GM12878 (cell line): Measurements from ENCODE around the gene SLC4A1. TPM values are rescaled to one million over a fixed set of nuclear protein-coding genes. Genes with fewer than 3 reads are reported as not detected.

Experiments
- ATAC-seq: fragments of 200-7000 bp; cut with Tn5 transposase; 3 replicates; pipeline ENCODE4 v1.9.1; 2020; ENCODE audit warnings: mild to moderate bottlenecking, moderate library complexity
- BruUV-seq: library from RNA; stranded (reverse); fragments of 400-500 nt; replicated peaks from 2 replicates; lab custom pipeline; 2021; lab: Mats Ljungman, UMichigan
- CTCF ChIA-PET: fragments of 300-600 bp; sonication (Branson Sonifier 250); formaldehyde crosslinking; extraction: SDS; loops from one replicate; lab custom pipeline; 2021; ENCODE audit warnings: inconsistent platforms; lab: Yijun Ruan, JAX
- POLR2A ChIA-PET: fragments of 350-600 bp; formaldehyde crosslinking; extraction: SDS; loops from one replicate; lab custom pipeline; 2021; ENCODE audit warnings: inconsistent platforms; lab: Charles Lee
- RAD21 ChIA-PET: fragments of 300-600 bp; sonication (Branson Sonifier 250); formaldehyde crosslinking; loops from one replicate; lab custom pipeline; 2023; ENCODE audit warnings: antibody characterized with exemption; ENCODE audit not compliant: unreplicated experiment; lab: Charles Lee
- SMC1A ChIA-PET: fragments of 300-600 bp; sonication (Branson Sonifier 250); formaldehyde crosslinking; loops from one replicate; lab custom pipeline; 2023; ENCODE audit not compliant: unreplicated experiment, uncharacterized antibody; lab: Charles Lee
- DNase-seq: peaks from one replicate; pipeline ENCODE4 v3.0.0-alpha.2; 2011; ENCODE audit warnings: low read depth, low spot score
- FAIRE-seq: peaks from 3 replicates; lab custom pipeline; 2011; peaks lifted over from hg19 to GRCh38; lab: Jason Lieb, UNC
- H2AFZ ChIP-seq: 2 replicates; pipeline ENCODE4 v1.6.0; 2011; ENCODE audit warnings: low read depth, low read length, control low read depth; ENCODE audit not compliant: control insufficient read depth
- H3K27ac ChIP-seq: 2 replicates; pipeline ENCODE4 v1.5.1; 2011; ENCODE audit warnings: control low read depth; ENCODE audit not compliant: control insufficient read depth, insufficient read depth
- H3K27me3 ChIP-seq, 2 experiments: replicated peaks in 1 of 2; 2 replicates each; pipeline versions ENCODE4 v1.6.0 to v1.6.1; 2011; ENCODE audit warnings: low read length in 1 of 2; ENCODE audit not compliant: control insufficient read depth in 2 of 2, insufficient read depth in 2 of 2
- H3K36me3 ChIP-seq, 2 experiments: 2 replicates each; pipeline ENCODE4 v1.5.1; 2011; ENCODE audit warnings: low read length in 1 of 2; ENCODE audit not compliant: control insufficient read depth in 2 of 2, insufficient read depth in 2 of 2
- H3K4me1 ChIP-seq: 2 replicates; pipeline ENCODE4 v1.6.1; 2011; ENCODE audit warnings: mild to moderate bottlenecking, low read length, moderate library complexity, mixed read lengths; ENCODE audit not compliant: control insufficient read depth, insufficient read depth
- H3K4me2 ChIP-seq: 2 replicates; pipeline ENCODE4 v1.6.0; 2011; ENCODE audit warnings: control low read depth; ENCODE audit not compliant: control insufficient read depth, insufficient read depth
- H3K4me3 ChIP-seq: fragments of 200-600 bp; sonication (generic); 2 replicates; pipeline ENCODE4 v1.5.1; 2016
- H3K79me2 ChIP-seq: 2 replicates; pipeline ENCODE4 v1.6.0; 2011; ENCODE audit warnings: low read length; ENCODE audit not compliant: control insufficient read depth, insufficient read depth
- H3K9ac ChIP-seq: 2 replicates; pipeline ENCODE4 v1.8.0; 2011; ENCODE audit warnings: low read length, control low read depth, mixed read lengths; ENCODE audit not compliant: control insufficient read depth, insufficient read depth
- H3K9me3 ChIP-seq: replicated peaks from 3 replicates; pipeline ENCODE4 v1.5.1; 2011; ENCODE audit warnings: mild to moderate bottlenecking, low read length; ENCODE audit not compliant: control insufficient read depth, insufficient read depth
- H4K20me1 ChIP-seq: 2 replicates; pipeline ENCODE4 v1.6.0; 2011; ENCODE audit not compliant: control insufficient read depth, insufficient read depth
- CTCF ChIP-seq, 3 experiments: IDR thresholded peaks in 2 of 3; conservative IDR thresholded peaks in 1 of 3; 2 replicates each; pipeline ENCODE4 v1.5.1; 2011; ENCODE audit warnings: low read depth in 3 of 3, low read length in 3 of 3, mild to moderate bottlenecking in 3 of 3, control low read depth in 2 of 3, moderate library complexity in 2 of 3, inconsistent platforms in 1 of 3, mixed read lengths in 1 of 3; ENCODE audit not compliant: control insufficient read depth in 2 of 3, insufficient read depth in 1 of 3; ENCODE audit errors: extremely low read depth in 1 of 3
- EGR1 ChIP-seq, 2 experiments: IDR thresholded peaks; 1 replicate in 1 of 2; 2 replicates in 1 of 2; pipeline ENCODE4 v1.6.1; 2011 to 2012; ENCODE audit warnings: low read depth in 2 of 2, low read length in 2 of 2, borderline replicate concordance in 1 of 2, mild to moderate bottlenecking in 1 of 2, moderate library complexity in 1 of 2
- ELK1 ChIP-seq: IDR thresholded peaks from 2 replicates; pipeline ENCODE4 v1.6.1; 2012; ENCODE audit warnings: low read depth, low read length, improper control_type of control experiment
- IKZF2 ChIP-seq, 2 experiments: fragments of 450-650 bp; IDR thresholded peaks; 2 replicates each; pipeline ENCODE4 v1.6.1; 2017; ENCODE audit warnings: mild to moderate bottlenecking in 2 of 2, moderate library complexity in 2 of 2
- KLF5 ChIP-seq: fragments of 450-650 bp; IDR thresholded peaks from 2 replicates; pipeline ENCODE4 v1.6.1; 2014; ENCODE audit warnings: mild to moderate bottlenecking; ENCODE audit not compliant: partially characterized antibody
- LARP7 ChIP-seq: fragments of 450-650 bp; IDR thresholded peaks from 2 replicates; pipeline ENCODE4 v1.6.1; 2017; ENCODE audit warnings: mild to moderate bottlenecking
- MAX ChIP-seq: IDR thresholded peaks from 2 replicates; pipeline ENCODE4 v1.6.1; 2012; ENCODE audit warnings: low read depth, low read length, improper control_type of control experiment
- PML ChIP-seq: IDR thresholded peaks from 2 replicates; pipeline ENCODE4 v1.6.1; 2012; ENCODE audit warnings: low read length, inconsistent platforms
- POU2F2 ChIP-seq: IDR thresholded peaks from 3 replicates; pipeline ENCODE4 v1.6.1; 2011; ENCODE audit warnings: low read depth, mild to moderate bottlenecking, low read length, borderline replicate concordance
- REST ChIP-seq: IDR thresholded peaks from 2 replicates; pipeline ENCODE4 v1.6.1; 2012; ENCODE audit warnings: mild to moderate bottlenecking, low read depth, low read length
- SIN3A ChIP-seq: IDR thresholded peaks from 2 replicates; pipeline ENCODE4 v1.6.1; 2012; ENCODE audit warnings: low read depth, low read length, improper control_type of control experiment
- SMARCA5 ChIP-seq: fragments of 450-650 bp; IDR thresholded peaks from 2 replicates; pipeline ENCODE4 v1.6.1; 2017; ENCODE audit warnings: mild to moderate bottlenecking
- SREBF1 ChIP-seq: IDR thresholded peaks from 2 replicates; pipeline ENCODE4 v1.6.1; 2012; ENCODE audit warnings: mild to moderate bottlenecking, low read length
- SRF ChIP-seq, 2 experiments: IDR thresholded peaks; 2 replicates each; pipeline ENCODE4 v1.6.1; 2011; ENCODE audit warnings: low read depth in 2 of 2, low read length in 2 of 2, mild to moderate bottlenecking in 1 of 2, moderate library complexity in 1 of 2
- TAF1 ChIP-seq: IDR thresholded peaks from 2 replicates; pipeline ENCODE4 v1.6.1; 2011; ENCODE audit warnings: mild to moderate bottlenecking, low read depth, low read length, borderline replicate concordance
- WGBS: methylation state at CpG from one replicate; pipeline ENCODE4 v1.1.6; 2016; ENCODE audit warnings: low lambda C conversion rate; ENCODE audit not compliant: insufficient replicate concordance, insufficient coverage; ENCODE audit errors: missing lambda C conversion rate; 5-methylcytosine and 5-hydroxymethylcytosine counted together
- in situ Hi-C: fragments of 300-500 bp; cut with MboI; formaldehyde crosslinking; loops from 9 replicates; pipeline ENCODE4 v1.14.3; 2018; ENCODE audit warnings: mixed read lengths
- intact Hi-C: fragments of 100-400 bp; cut with micrococcal nuclease; formaldehyde crosslinking; loops from one replicate; pipeline ENCODE4 v1.14.2; 2022; ENCODE audit not compliant: unreplicated experiment
- polyA plus RNA-seq, 11 experiments: library from polyadenylated mRNA; depleted of rRNA in 4 of 11; unstranded in 6 of 11; stranded (reverse) in 5 of 11; fragments of >200 nt; fragmentation: Nextera tagmentation in 4 of 11; fragmentation: Illumina TruSeq in 1 of 11; extraction: Ambion mirVana in 4 of 11; extraction: Trizol in 1 of 11; gene quantifications; 1 replicate in 1 of 11; 2 replicates in 10 of 11; pipeline versions ENCODE4 v1.2.1 to v1.2.3, GENCODE V29; 2011 to 2016; ENCODE audit warnings: inconsistent platforms in 2 of 11, missing spikeins in 2 of 11, low read depth in 1 of 11
- total RNA-seq, 4 experiments: library from RNA; depleted of rRNA in 3 of 4; stranded (reverse); fragments of >200 nt in 3 of 4; fragmentation: Illumina TruSeq in 1 of 4; extraction: Trizol in 1 of 4; gene quantifications; 2 replicates each; pipeline versions ENCODE4 v1.2.1 to v1.2.3, GENCODE V29; 2013 to 2021

The SLC4A1 gene
- total and polyA plus RNA-seq, 10 of the 15 experiments (the other 5 are each of a cell fraction or from before 2014, with no cell fraction given): 0.03 TPM; not detected in 9

GRCh38 chr17:44218344-44219107 lies 49.4 kb downstream of the SLC4A1 start:
- ATAC-seq (peak; percentile 45), DNase-seq (no peak), FAIRE-seq (no peak)
- H2AFZ ChIP-seq: peak overlapping the region; percentile 21
- H3K4me2 ChIP-seq: peak overlapping the region; percentile 97
- no peaks in the 10 kb centered on the region for H4K20me1 ChIP-seq
- ChIA-PET CTCF (interaction anchor here (0.6 to 3.9 kb wide), 8 partner anchors 9 to 719 kb away, joined by 3 to 43 read pairs (median 14); partner anchors contain the start of genes ATXN7L3 and GRN), POLR2A (interaction anchor here (0.6 to 3.0 kb wide), 11 partner anchors 9 to 378 kb away, joined by 3 to 30 read pairs (median 5); partner anchors contain the start of genes GRN and TMUB2), SMC1A (interaction anchor here (1.0 to 2.2 kb wide), 2 partner anchors 9 to 17 kb away, joined by 5 to 13 read pairs; no protein-coding TSS in a partner anchor), RAD21 (interaction anchor here (0.7 to 2.4 kb wide), 7 partner anchors 9 to 129 kb away, joined by 4 to 14 read pairs (median 7); partner anchors contain the start of gene GRN)
- H3K27me3 ChIP-seq: no peaks in the 10 kb centered on the region
- 2% methylated on average over 16 of the region's 89 CpGs for WGBS
- peak overlapping the region; percentile 91 for H3K27ac ChIP-seq
- in situ Hi-C loops: loop anchor here (25.0 kb wide), 1 partner anchor 294 kb away; the partner anchor contains the start of gene GPATCH8
- H3K4me3 ChIP-seq: peak overlapping the region; percentile 82
- intact Hi-C loops: loop anchor here (2.0 to 10.0 kb wide), 2 partner anchors 130 to 286 kb away; partner anchors contain the start of gene GPATCH8
- no peaks in the 10 kb centered on the region for H3K9me3 ChIP-seq
- peaks cover 71% of the 10 kb centered on the region for H3K79me2 ChIP-seq
- peaks cover 24 to 25% of the 10 kb centered on the region in 2 experiments for H3K36me3 ChIP-seq
- no TSS peak for BruUV-seq
- peak overlapping the region; percentile 77 for H3K9ac ChIP-seq
- H3K4me1 ChIP-seq: peaks cover 20% of the 10 kb centered on the region
- TF ChIP-seq MAX (peak; percentile 59; the same call in 1 of the 2 replicates), PML (0 out of 2 replicates have a peak, but pooled peaks have one; percentile 19), SRF (IDR thresholded peaks at IDR 0.05; ENCODE audit: low read depth in 2 of 2, low read length in 2 of 2) (0 out of 4 replicates have a peak, but pooled peaks of 1 of the 2 experiments have one; percentile 6), POU2F2 (no peak), SIN3A (no peak), LARP7 (no peak), EGR1 (IDR thresholded peaks at IDR 0.05; ENCODE audit: borderline replicate concordance in 1 of 2, low read depth in 2 of 2, low read length in 2 of 2) (peak in 1 of 2 experiments; percentile 86; a peak in 1 of 3 replicates), KLF5 (no peak), ELK1 (no peak), CTCF (IDR thresholded peaks at IDR 0.05 in 2 of 3, conservative IDR thresholded peaks at IDR 0.05 in 1 of 3; ENCODE audit: control insufficient read depth in 2 of 3, extremely low read depth in 1 of 3, insufficient read depth in 1 of 3, low read depth in 3 of 3, low read length in 3 of 3) (peak; percentile 45 to 66 (median 52); a peak in 5 of 6 replicates), TAF1 (0 out of 2 replicates have a peak, but pooled peaks have one; percentile 46), SREBF1 (no peak), REST (no peak), IKZF2 (IDR thresholded peaks at IDR 0.05) (0 out of 4 replicates have a peak, but pooled peaks of 1 of the 2 experiments have one; percentile 8), SMARCA5 (peak; percentile 23; the same call in 1 of the 2 replicates)
